Ramos (cell line): Measurements from ENCODE around the gene MYL11.
"Not testable (repeated sequence)": the region's sequence is repeated elsewhere in the genome, so short reads cannot be mapped to it uniquely, and the experiment has no call there.

Experiments used
- in situ Hi-C: fragments of 300-500 bp; cut with MboI; formaldehyde crosslinking; loops from one replicate; pipeline ENCODE4 v1.14.3; 2022; ENCODE audit warnings: low sequenced_read_pairs; ENCODE audit not compliant: unreplicated experiment

Gene MYL11, protein sequence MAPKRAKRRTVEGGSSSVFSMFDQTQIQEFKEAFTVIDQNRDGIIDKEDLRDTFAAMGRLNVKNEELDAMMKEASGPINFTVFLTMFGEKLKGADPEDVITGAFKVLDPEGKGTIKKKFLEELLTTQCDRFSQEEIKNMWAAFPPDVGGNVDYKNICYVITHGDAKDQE

DNA sequence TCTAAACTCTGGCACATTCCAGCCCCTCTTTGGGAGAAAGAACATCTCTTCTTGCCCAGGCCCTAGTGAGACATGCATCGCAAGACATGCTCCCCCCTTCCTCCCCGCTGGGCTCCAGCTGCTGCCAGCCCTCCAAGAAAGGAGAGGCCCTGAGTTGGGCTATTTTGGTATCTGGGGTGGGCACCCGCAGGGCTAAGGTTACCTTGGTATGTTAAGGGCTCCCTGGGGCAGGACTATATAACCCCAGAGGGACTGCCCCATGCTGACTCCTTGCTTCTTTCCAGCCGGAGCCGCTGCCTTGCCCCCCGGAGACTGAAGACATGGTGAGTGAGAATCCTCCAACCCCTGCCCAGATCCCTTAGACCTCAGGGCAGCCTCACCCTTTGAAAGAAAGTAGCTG is at the start of gene MYL11:
MYL11 (plus strand) TSS at position 265 of the 400 bp plus-strand sequence; CDS start at position 321, 56 bp downstream.
- in situ Hi-C loops: loop anchor here (5.0 kb wide), 1 partner anchor 38 kb away; no protein-coding TSS in a partner anchor

DNA sequence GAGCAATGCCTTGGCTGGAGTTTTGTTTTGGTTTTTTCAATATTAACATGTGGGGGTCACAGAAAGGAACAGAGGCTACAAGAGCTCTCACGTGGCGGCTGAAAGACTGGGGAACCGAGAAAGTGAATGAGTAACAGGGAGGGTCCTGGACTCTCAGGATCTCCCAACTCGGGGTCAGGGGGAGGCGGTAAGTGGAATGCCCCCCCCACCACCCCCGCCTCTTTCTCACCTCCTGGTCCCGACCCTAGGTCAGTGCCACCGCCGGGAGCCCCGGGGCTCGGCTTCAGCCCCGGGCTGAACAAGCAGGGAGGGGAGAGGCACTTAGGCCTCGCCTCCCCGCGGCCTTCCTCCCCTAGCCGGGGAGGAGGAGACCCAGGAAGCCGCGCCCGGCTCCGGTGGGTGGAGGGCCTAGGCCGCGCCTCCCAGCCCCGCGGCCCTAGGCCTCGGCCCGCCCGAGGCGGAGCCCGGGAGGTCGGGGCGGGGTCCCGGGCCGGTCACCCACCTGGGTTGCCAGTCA is 40.1 kb upstream of the MYL11 start:
- in situ Hi-C loops: not testable (repeated sequence)

DNA sequence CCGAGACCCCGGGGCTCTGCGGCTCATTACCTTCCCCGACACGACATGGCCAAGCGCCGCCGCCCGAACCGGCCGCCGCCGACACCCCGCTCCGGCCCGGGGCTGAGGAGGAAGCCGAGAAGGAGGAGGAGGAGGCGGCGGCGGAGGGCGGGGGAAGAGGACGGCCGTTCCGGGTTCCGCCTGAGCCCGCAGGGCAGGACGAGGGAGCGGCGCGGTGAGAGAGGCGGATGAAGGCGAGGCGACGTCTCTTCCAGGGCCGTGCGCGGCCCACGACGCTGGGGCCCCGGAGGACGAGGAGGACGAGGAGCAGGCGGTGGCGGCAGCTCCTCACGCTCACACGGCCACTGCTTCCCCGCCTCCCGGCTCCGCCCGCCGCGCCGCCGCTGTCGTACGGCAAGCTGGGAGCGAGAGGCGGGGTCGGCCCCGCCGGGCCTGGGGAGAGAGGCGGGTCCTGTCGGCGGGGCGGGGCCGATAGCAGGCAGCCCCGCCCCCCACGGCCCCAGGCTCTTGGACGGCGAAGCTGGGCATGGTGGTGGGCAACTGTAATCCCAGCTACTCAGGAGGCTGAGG is 39.5 kb upstream of the MYL11 start:
- in situ Hi-C loops: not testable (repeated sequence)

DNA sequence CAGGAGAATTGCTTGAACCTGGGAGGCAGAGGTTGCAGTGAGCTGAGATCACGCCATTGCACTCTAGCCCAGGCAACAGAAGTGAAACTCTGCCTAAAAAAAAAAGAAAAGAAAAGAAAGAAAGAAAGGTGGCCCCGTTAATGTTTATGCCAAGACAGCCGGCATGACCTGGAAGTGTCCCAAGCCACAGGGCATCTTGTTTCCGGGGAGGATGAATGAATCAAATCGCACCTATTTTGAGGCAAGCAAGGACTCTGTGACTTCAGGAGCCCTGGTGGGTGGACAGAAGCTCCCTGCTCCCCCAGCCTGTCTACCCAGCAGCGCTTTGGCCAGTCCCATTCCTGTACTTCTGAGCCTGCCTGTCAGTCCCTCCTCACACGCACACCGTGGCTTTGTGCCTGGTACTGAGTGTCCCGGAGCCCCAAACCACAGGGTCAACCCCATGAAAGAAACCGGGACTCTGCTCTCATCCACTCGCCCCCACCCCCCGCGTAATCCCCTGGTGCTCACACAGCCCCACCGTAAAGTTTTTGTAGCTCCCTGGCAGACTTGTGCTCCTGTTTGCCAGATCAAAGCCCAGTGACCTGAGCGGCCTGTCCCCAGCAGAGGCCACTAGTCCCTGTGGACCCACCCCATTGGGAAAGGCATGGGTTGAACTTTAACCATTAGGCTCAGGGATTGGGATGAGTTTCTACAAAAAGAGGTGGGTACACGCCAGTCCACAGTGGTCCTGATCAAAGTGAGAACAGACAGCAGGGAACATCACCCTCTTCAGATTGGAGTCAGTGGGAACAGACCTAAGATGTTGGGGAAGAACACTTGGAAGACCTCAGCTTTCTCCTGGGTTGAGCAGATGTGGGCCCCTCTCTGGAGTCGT is 38.8 kb upstream of the MYL11 start:
- in situ Hi-C loops: no loop called here

DNA sequence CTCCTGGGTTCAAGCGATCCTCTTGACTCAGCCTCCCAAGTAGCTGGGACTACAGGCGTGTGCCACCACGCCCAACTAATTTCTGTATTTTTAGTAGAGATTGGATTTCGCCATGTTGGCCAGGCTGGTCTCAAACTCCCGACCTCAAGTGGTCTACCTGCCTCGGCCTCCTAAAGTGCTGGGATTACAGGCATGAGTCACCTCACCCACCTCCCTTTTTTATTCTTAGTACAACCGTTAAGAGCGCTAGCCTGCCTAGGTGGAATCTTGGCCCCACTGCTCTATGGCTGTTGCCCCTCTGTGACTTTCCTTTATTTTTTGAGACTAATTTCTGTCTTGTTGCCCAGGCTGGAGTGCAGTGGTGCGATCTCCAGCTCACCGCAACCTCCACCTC is 36.6 kb upstream of the MYL11 start:
- in situ Hi-C loops: not testable (repeated sequence)

DNA sequence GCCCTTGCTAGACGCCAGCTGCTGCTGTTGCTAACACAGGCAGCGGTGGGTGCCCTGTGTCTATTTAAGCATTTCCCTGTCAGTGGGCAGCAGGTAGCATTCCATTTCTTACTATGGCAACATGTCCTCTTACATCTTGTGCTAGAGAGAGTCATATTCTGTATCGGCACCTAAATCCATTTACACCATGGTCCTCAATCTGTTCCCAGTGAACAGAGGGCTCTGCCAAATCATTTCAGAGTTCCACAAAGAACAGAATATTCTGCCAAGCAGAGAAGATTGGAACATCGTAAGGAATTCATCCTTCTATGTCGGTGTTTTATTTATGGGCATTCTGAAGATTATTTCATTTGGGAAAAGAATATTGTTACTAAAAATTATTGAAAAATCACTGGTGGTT is 35.9 kb upstream of the MYL11 start:
- in situ Hi-C loops: not testable (repeated sequence)

DNA sequence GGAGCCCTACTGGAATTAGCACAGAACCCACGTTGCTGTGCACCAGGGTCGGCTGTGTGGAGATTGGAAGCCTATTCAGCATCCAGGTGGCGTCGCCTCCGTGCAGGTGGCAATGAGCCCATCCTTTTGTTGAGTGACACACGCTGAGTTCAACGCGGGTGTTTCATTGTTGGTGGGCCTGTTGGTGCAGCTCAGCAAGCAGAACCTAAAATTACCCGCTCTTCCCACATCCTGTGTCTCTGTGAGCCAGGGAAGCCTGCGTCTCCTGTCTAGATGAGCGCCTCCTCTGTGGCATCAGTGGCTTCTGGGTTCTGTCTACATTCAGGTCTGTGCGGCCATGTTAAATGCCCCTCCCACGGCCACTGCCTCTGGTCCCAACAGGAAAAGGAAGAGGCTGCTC is 34.0 kb upstream of the MYL11 start:
- in situ Hi-C loops: no loop called here

DNA sequence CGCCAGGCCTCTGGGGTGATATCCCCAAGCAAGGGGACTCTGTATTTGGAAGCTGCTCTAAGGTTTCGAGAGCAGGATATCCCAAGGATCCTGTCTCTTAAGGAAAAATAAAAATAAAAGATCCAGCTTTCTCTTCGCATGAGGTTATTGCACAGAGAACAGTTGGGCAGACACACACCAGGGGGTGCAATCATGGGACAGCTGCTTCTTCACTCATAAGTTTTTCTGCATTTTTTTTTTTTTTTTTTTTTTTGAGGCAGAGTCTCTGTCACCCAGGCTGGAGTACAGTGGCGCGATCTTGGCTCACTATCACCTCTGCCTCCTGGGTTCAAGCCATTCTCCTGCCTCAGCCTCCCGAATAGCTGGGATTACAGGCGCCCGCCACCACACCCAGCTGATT is 32.6 kb upstream of the MYL11 start:
- in situ Hi-C loops: not testable (repeated sequence)

DNA sequence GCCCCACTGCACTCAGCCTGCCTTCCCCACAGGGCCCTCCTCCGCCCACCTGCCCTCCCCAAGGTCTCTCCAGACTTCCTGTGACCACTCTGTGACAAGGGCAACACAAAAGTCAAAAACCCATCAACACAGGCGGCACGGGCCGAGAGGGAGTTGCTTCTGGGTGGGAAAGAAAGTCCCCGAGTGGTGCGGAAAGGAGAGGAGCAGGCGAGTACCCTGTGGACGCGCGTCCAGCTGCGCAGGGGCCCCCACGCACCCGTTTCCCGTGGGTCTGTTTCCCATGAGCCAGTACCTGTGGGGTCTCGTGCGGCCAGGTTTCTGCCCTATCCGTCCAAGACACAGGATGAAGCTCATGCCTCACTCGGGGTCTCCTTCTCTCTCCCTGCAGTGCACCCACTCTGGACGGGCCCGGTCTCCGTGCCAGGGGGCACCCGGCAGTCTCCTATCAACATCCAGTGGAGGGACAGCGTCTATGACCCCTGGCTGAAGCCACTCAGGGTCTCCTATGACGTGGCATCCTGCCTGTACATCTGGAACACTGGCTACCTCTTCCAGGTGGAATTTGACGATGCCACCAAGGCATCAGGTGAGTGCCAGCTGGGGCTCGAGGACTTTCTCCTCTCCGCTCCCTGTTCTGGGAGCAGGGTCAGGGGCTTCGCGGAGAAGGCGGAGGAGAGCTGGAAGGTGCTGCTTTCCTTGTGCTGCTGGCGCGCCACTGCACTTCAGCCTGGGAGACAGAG is 31.7 kb upstream of the MYL11 start:
- in situ Hi-C loops: no loop called here

DNA sequence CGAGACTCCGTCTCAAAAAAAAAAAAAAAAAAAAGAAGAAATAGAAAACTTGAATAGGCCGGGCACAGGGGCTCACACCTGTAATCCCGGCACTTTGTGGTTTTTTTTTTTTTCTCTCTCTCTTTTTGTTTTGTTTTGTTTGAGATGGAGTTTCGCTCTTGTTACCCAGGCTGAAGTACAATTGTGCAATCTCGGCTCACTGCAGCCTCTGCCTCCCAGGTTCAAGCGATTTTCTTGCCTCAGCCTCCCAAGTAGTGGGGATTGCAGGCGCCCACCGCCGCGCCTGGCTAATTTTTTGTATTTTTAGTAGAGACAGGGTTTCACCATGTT is 31.1 kb upstream of the MYL11 start:
- in situ Hi-C loops: not testable (repeated sequence)

DNA sequence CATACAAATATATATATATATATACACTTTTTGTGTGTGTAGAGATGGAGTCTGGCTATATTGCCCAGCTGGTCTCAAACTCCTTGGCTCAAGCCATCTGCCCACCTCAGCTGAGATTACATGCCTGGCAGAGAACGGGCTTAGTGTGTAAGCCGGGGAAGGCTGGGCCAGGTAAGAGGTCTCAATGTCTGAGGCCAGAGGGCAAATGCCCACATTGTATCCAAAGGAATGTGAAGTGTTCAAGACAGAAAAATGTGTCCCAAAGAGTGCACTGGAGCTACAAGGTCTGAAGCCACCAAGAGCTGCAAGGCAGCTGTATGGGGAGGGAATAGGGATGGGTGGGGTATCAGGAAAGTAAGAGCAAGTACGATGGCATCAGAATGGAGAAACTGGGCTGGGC is 28.3 kb upstream of the MYL11 start:
- in situ Hi-C loops: no loop called here

DNA sequence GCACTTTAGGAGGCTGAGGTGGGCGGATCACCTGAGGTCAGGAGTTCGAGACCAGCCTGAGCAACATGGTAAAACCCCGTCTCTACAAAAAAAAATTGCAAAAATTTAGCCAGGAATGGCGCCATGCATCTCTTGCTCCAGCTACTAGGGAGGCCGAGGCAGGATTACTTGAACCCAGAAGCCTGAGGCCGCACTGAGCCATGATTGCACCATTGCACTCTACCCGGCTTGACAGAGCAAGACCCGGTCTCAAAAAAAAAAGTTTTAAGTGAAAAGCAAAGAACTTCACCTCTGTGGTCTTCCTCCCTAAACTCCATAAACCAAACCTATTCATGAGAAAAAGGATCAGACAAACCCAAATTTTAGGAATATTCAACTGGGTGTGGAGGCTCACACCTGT is 26.5 kb upstream of the MYL11 start:
- in situ Hi-C loops: no loop called here

DNA sequence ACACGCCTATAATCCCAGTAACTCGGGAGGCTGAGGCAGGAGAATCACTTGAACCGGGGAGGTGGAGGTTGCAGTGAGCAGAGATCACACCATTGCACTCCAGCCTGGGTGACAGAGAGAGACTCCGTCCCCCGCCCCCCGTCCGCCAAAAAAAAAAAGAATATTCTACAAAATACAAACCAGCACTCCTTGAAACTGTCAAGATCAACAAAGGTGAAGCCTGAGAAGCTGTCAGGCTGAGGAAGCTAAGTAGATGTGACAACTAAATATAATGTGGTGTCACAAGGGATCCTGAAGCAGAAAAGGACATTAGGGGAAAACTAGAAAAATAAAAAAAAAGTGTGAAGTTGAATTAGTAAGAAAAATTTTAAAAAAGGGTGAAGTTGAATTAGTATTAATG is 25.7 kb upstream of the MYL11 start:
- in situ Hi-C loops: no loop called here

DNA sequence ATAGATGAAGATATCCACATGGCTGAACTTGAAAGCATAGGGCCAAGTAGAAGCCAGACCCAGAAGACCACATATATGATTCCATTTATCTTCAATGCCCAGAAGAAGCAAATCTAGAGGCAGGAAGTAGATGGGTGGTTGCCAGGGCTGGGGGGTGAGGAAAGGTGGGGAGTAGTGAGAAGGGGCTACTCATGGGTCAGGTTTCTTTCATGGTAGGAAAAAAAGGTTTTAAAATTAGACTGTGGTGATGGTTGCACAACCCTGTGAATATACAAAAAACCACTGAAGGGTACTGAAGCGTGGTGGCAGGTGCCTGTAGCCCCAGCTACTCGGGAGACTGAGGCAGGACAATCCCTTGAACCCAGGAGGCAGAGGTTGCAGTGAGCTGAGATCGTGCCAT is 24.9 kb upstream of the MYL11 start:
- in situ Hi-C loops: no loop called here

DNA sequence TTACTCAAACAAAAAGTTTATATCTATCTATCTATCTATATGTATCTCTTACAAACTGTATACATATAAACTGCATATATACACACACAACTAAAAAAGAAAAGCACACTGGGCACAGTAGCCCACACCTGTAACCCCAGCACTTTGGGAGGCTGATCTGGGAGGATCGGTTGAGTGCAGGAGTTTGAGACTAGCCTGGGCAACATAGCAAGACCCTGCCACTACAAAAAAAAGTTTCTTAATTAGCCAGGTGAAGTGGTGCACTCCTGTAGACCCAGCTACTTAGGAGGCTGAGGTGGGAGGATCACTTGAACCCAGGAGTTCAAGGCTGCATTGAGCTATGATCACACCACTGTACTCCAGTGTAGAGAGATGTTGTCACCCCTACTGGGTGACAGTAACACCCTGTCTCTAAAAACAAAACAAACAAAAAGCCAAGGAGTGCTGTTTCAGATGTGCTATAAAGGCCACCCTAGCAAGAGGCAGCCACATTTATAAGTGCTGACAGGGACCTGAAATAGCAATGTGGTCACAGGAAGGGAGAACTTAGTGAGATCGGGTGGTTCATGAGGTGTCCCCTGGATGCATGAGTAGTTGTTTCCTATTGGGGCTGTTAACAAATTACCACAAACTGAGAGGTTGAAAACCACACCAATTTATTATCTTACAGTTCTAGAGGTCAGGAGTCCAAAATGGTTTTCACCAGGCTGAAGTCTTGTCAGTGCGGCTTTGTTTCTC is 24.3 kb upstream of the MYL11 start:
- in situ Hi-C loops: no loop called here

DNA sequence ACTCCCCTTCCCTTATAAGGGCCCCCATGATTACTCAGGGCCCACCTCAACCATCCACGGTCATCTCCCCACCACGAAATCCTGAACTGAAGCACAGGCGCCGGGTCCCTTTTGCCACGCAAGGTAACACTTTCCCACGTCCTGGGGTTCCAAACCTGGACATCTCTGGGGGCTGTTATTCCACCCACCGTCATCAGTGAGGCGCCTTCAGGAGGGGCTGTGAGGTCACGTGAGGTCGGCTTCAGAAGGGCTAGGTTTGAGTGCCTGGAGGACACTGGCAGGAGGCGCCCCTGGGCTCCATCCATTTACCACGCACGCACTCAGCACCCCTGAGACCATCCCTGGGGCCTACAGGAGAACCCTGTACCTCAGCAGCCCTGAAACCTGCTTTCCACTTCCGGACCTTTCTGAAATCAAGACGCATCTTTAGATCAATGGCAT is 23.6 kb upstream of the MYL11 start:
- in situ Hi-C loops: no loop called here

DNA sequence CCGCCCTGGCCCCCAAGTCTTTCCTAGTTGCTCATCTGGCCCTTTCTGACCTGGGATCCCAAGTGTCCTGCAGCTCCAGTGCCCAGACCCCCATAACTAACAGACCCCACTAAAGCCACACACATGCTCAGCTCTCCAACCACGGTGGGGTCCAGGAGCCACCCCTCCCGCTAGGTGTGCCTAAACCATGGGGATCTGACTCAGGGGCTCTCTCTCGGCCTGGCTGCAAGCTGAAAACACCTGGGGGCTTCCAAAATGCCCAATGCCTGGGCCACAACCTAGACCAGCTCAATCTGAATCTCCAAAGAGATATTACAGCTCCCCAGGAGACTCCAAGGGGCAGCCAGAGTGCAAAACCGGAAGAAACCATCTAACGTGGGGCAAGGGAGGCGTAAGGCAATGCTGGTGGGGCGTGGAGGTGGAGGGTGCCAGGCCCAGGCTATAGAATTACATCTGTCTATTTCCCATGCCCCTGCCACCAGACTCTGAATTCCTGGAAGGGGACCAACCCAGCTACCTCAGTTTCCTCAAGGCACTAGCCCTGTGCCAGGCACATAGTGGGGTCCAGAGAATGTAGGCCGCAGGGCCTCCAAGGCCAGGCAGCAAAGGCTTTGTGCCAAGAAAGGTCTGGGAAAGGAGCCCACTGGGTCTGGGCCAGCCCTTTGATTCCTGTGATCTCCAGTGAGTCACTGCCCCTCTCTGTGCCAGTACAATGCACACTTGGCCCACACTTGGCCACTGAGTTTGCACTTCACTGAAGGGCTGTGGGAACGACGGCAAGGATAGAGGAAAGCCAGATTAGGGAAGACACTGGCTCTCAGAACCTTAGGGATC is 22.8 kb upstream of the MYL11 start:
- in situ Hi-C loops: no loop called here

DNA sequence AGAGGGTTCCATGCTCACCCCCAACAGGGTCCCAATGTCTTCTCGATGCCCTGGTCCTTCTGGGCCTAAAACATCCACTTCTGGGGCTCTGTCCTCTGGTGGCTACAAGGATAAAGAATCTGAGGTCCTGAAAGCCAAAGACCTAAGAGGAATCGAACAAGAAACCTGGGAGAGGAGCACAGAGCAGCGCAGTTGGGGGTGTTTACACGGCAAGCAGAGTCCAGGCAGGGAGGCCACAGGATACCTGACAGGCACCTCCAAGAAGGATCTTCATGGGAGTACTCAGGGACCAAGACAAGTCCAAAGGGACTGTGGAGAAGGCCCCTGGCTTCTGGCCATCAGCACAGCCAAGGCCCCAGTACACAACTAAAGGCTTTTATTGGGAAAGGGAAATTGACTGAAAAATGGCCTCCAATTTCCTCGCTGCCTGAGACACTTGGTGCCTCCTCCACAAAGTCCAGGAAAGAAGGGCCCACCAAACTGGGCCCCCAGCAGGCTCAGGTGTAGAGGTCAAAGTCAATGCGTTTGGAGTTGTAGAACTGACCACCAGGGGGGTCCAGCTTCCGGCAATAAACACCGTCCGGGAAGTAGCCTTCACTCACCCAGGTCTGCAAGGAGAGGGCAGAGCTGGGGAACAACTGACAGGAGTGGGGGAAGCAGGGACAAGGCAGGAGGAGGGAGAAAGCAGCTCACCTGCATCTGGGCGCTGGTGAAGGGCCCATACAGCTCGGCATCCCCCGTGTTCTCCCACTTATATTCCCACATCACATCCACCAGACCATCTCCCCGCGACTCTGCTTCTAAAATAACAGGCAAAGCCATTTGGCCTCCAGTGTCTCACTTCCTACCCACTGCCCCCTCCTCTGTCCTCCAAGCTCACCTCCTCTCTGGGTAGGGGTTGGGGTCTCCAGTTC is 21.9 kb upstream of the MYL11 start:
- in situ Hi-C loops: no loop called here
